Lower leg skin (tissue), 3 donors: ENCODE results near the gene SPATS1.

ENCODE experiments used
- POLR2A ChIP-seq, 2 donors: fragments of 450-650 bp; IDR thresholded peaks; one replicate each; pipeline ENCODE4 v1.6.1; 2016 to 2017; ENCODE audit warnings: antibody characterized with exemption in 2 of 2, mild to moderate bottlenecking in 1 of 2, moderate library complexity in 1 of 2
- TF ChIP-seq, protein P1 (sequence below), 3 donors: fragments of 450-650 bp; IDR thresholded peaks; one replicate each; pipeline ENCODE4 v1.5.1; 2016; ENCODE audit warnings: antibody characterized with exemption in 3 of 3, mild to moderate bottlenecking in 3 of 3, moderate library complexity in 2 of 3

DNA sequence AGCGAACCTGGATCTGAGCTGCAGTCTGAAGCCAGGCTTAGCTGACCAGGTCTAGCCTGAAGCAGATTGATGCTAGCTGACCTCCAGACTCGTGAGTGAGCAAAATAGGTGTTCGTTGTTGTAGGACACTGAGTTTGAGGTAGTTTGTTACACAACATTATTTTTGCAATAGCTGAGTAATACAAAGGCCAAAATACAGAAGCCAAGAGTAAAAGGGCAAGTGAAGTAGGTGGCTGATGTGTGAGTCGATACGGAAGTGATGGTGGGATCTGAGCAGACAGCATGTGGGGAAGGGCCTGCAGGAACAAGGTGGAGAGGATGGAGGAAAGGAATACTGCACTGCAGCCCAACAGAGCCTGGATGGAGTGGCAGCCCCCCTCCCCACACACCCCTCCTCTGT is 8.5 kb upstream of the SPATS1 start:
- no peak for TF ChIP-seq POLR2A (IDR thresholded peaks at IDR 0.05)
- TF ChIP-seq, protein P1, sequence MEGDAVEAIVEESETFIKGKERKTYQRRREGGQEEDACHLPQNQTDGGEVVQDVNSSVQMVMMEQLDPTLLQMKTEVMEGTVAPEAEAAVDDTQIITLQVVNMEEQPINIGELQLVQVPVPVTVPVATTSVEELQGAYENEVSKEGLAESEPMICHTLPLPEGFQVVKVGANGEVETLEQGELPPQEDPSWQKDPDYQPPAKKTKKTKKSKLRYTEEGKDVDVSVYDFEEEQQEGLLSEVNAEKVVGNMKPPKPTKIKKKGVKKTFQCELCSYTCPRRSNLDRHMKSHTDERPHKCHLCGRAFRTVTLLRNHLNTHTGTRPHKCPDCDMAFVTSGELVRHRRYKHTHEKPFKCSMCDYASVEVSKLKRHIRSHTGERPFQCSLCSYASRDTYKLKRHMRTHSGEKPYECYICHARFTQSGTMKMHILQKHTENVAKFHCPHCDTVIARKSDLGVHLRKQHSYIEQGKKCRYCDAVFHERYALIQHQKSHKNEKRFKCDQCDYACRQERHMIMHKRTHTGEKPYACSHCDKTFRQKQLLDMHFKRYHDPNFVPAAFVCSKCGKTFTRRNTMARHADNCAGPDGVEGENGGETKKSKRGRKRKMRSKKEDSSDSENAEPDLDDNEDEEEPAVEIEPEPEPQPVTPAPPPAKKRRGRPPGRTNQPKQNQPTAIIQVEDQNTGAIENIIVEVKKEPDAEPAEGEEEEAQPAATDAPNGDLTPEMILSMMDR (IDR thresholded peaks at IDR 0.05) = no peak
